Measurements from ENCODE around the gene TEKT2.

TEKT2 gene

DNA sequence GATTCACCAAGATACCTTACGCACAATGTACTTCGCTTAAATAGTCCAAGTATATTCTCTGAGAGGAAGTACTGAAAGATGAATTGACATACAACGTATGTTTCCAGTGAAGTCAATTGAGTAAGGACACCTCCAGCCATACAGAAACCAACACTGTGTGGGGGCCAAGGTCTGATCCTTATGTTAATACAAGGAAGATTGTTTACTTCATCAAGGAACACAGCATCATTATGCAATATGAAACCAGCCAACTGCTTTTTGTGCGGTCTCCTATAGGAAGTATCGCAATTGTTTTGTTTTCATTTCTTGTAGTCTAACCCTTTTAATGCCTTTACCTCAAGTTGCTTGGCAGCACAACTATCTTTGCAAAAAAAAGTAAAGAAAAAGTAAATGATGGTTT, 28.2 kb upstream of the TEKT2 start:
- Histone ChIP-seq H3K9ac (ENCODE audit: low read depth, low read length, poor library complexity, severe bottlenecking) (no peak overlapping the region), H3K9me2 (replicated peaks; ENCODE audit: low read depth, low read length) (no peaks in the 10 kb centered on the region), H3K4me1 (ENCODE audit: insufficient read depth, low read length, poor library complexity, severe bottlenecking) (no peaks in the 10 kb centered on the region), H3K79me2 (ENCODE audit: insufficient read depth, low read length) (no peaks in the 10 kb centered on the region), H3F3A (ENCODE audit: low read depth) (no peaks in the 10 kb centered on the region), H4K20me1 (ENCODE audit: insufficient read depth, low read length, poor library complexity, severe bottlenecking) (no peaks in the 10 kb centered on the region), H3K27me3 (ENCODE audit: insufficient read depth, low read length, poor library complexity, severe bottlenecking) (no peaks in the 10 kb centered on the region), H3K4me3 (ENCODE audit: low read length, poor library complexity, severe bottlenecking) (no peak overlapping the region), H3K36me3 (ENCODE audit: insufficient read depth, low read length) (peaks cover 5% of the 10 kb centered on the region; the same call in 1 of the 2 replicates), H3K4me2 (ENCODE audit: low read depth, low read length, poor library complexity, severe bottlenecking) (no peak overlapping the region), H2AFZ (ENCODE audit: low read length) (no peak overlapping the region), H3K9me3 (ENCODE audit: insufficient read depth, low read depth, low read length) (no peaks in the 10 kb centered on the region)
- TF ChIP-seq, protein P1, sequence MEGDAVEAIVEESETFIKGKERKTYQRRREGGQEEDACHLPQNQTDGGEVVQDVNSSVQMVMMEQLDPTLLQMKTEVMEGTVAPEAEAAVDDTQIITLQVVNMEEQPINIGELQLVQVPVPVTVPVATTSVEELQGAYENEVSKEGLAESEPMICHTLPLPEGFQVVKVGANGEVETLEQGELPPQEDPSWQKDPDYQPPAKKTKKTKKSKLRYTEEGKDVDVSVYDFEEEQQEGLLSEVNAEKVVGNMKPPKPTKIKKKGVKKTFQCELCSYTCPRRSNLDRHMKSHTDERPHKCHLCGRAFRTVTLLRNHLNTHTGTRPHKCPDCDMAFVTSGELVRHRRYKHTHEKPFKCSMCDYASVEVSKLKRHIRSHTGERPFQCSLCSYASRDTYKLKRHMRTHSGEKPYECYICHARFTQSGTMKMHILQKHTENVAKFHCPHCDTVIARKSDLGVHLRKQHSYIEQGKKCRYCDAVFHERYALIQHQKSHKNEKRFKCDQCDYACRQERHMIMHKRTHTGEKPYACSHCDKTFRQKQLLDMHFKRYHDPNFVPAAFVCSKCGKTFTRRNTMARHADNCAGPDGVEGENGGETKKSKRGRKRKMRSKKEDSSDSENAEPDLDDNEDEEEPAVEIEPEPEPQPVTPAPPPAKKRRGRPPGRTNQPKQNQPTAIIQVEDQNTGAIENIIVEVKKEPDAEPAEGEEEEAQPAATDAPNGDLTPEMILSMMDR (conservative IDR thresholded peaks at IDR 0.05; ENCODE audit: low read length) = no peak
- no peak for TF ChIP-seq EZH2phosphoT487 (IDR thresholded peaks at IDR 0.05; ENCODE audit: borderline replicate concordance)

DNA sequence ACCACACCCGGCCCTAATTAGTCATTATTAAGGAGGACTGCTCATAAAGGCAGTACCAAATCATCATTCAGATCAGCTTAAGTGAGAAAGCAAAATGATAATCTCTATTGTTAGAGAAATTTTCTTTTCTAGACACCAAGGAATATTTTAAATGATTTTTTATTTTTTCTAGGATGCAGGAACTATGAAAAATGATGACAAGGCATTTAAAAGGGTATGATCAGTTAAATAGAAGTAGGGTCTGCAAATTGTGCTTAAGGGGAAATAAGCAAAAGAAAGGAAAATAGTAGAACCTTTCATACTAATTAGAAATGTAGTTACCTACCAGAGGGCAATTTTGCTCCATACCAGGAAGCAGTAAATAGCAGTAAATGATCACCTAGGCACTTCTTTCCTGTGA, 21.6 kb upstream of the TEKT2 start:
- no peak overlapping the region for H3K4me3 ChIP-seq (ENCODE audit: low read length, poor library complexity, severe bottlenecking)
- H4K20me1 ChIP-seq (ENCODE audit: insufficient read depth, low read length, poor library complexity, severe bottlenecking) = no peaks in the 10 kb centered on the region
- H3K79me2 ChIP-seq (ENCODE audit: insufficient read depth, low read length) = no peaks in the 10 kb centered on the region

DNA sequence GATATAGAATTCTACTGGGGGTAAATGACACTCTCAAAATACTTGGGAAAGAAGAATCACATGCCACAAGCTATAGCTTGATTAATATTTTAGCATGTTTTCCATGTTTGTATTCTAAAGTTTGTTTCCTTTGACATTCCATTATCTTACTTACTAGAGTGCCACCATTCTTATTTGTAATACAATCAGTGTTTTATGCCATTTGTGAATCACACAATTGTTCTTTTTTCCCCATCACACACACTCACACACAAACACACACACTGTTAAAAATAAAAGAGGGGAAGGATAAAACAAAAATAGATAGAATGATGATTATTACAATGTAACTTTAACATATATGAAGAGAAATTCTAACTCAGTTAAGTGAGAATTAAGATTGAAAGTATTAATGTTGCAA, 16.0 kb upstream of the TEKT2 start:
- H3K4me2 ChIP-seq (ENCODE audit: low read depth, low read length, poor library complexity, severe bottlenecking) = no peak overlapping the region
- H3K9ac ChIP-seq (ENCODE audit: low read depth, low read length, poor library complexity, severe bottlenecking) = no peak overlapping the region
- H3K9me3 ChIP-seq (ENCODE audit: insufficient read depth, low read depth, low read length) = no peaks in the 10 kb centered on the region
- TF ChIP-seq EZH2phosphoT487 (IDR thresholded peaks at IDR 0.05; ENCODE audit: borderline replicate concordance) = no peak
- TF ChIP-seq, protein P1 (conservative IDR thresholded peaks at IDR 0.05; ENCODE audit: low read length) = no peak
- H3K36me3 ChIP-seq (ENCODE audit: insufficient read depth, low read length) = no peaks in the 10 kb centered on the region
- no peaks in the 10 kb centered on the region for H3K4me1 ChIP-seq (ENCODE audit: insufficient read depth, low read length, poor library complexity, severe bottlenecking)
- H3K9me2 ChIP-seq (replicated peaks; ENCODE audit: low read depth, low read length) = no peaks in the 10 kb centered on the region
- H4K20me1 ChIP-seq (ENCODE audit: insufficient read depth, low read length, poor library complexity, severe bottlenecking) = no peaks in the 10 kb centered on the region
- no peaks in the 10 kb centered on the region for H3K27me3 ChIP-seq (ENCODE audit: insufficient read depth, low read length, poor library complexity, severe bottlenecking)
- no peak overlapping the region for H3K4me3 ChIP-seq (ENCODE audit: low read length, poor library complexity, severe bottlenecking)
- no peaks in the 10 kb centered on the region for H3K79me2 ChIP-seq (ENCODE audit: insufficient read depth, low read length)
- no peaks in the 10 kb centered on the region for H3F3A ChIP-seq (ENCODE audit: low read depth)
- H2AFZ ChIP-seq (ENCODE audit: low read length) = no peak overlapping the region

More for the DNA sequence above, 21.6 kb upstream of the TEKT2 start:
- H3K27me3 ChIP-seq (ENCODE audit: insufficient read depth, low read length, poor library complexity, severe bottlenecking) = no peaks in the 10 kb centered on the region
- no peaks in the 10 kb centered on the region for H3K36me3 ChIP-seq (ENCODE audit: insufficient read depth, low read length)
- no peak overlapping the region for H3K4me2 ChIP-seq (ENCODE audit: low read depth, low read length, poor library complexity, severe bottlenecking)
- H3K9me3 ChIP-seq (ENCODE audit: insufficient read depth, low read depth, low read length) = no peaks in the 10 kb centered on the region
- H3K4me1 ChIP-seq (ENCODE audit: insufficient read depth, low read length, poor library complexity, severe bottlenecking) = no peaks in the 10 kb centered on the region
- no peaks in the 10 kb centered on the region for H3F3A ChIP-seq (ENCODE audit: low read depth)
- H3K9me2 ChIP-seq (replicated peaks; ENCODE audit: low read depth, low read length) = no peaks in the 10 kb centered on the region
- H3K9ac ChIP-seq (ENCODE audit: low read depth, low read length, poor library complexity, severe bottlenecking) = no peak overlapping the region
- TF ChIP-seq, protein P1 (conservative IDR thresholded peaks at IDR 0.05; ENCODE audit: low read length) = no peak
- TF ChIP-seq EZH2phosphoT487 (IDR thresholded peaks at IDR 0.05; ENCODE audit: borderline replicate concordance) = no peak
- H2AFZ ChIP-seq (ENCODE audit: low read length) = no peak overlapping the region

Data from Loucy (cell line).